ENCODE results near the gene POLR2A.

GRCh38 chr17:7484919-7485377, 782 bp downstream of the POLR2A start:
- no peak for TF ChIP-seq EP300 (IDR thresholded peaks at IDR 0.05)
- TF ChIP-seq CTCF (IDR thresholded peaks at IDR 0.05), result peak in 3 of 6 experiments; percentile 18 to 33 (median 27)
